SK-N-SH treated with all-trans-retinoic acid at 6 μM for 48 hours (cell line): ENCODE measurements around the gene QPCT.

Source experiments
- ATAC-seq: fragments of 200-7000 bp; cut with Tn5 transposase; 3 replicates; pipeline ENCODE4 v1.9.1; 2020; ENCODE audit warnings: mild to moderate bottlenecking, moderate library complexity
- ARNTL ChIP-seq: fragments of 450-650 bp; formaldehyde crosslinking; IDR thresholded peaks from 2 replicates; pipeline ENCODE4 v1.5.0; 2020; ENCODE audit warnings: low read depth, mild to moderate bottlenecking, moderate library complexity, borderline replicate concordance
- BACH2 ChIP-seq: fragments of 250-450 bp; sonication (Bioruptor Pico); IDR thresholded peaks from 2 replicates; pipeline ENCODE4 v1.9.0; 2021; ENCODE audit warnings: mild to moderate bottlenecking, borderline replicate concordance
- CREB5 ChIP-seq: fragments of 250-450 bp; sonication (Bioruptor Pico); IDR thresholded peaks from 2 replicates; pipeline ENCODE4 v1.5.1; 2020; ENCODE audit warnings: low read depth, mild to moderate bottlenecking, moderate library complexity
- ESRRG ChIP-seq: fragments of 250-450 bp; sonication (Bioruptor Pico); IDR thresholded peaks from 2 replicates; pipeline ENCODE4 v1.6.1; 2021; ENCODE audit warnings: mild to moderate bottlenecking
- GLIS3 ChIP-seq: fragments of 250-450 bp; sonication (Bioruptor Pico); IDR thresholded peaks from 2 replicates; pipeline ENCODE4 v1.5.0; 2020; ENCODE audit warnings: mild to moderate bottlenecking, moderate library complexity
- ISL1 ChIP-seq: fragments of 250-450 bp; sonication (Bioruptor Pico); IDR thresholded peaks from 2 replicates; pipeline ENCODE4 v2.1.2; 2022; ENCODE audit warnings: mild to moderate bottlenecking, moderate library complexity
- OSR1 ChIP-seq: fragments of 250-450 bp; sonication (Bioruptor Pico); IDR thresholded peaks from 2 replicates; pipeline ENCODE4 v1.8.0; 2022; ENCODE audit warnings: moderate library complexity, mild to moderate bottlenecking, inconsistent platforms
- PATZ1 ChIP-seq: fragments of 250-450 bp; sonication (Bioruptor Pico); IDR thresholded peaks from 2 replicates; pipeline ENCODE4 v1.8.0; 2020; ENCODE audit warnings: mild to moderate bottlenecking, moderate library complexity, borderline replicate concordance
- POU6F1 ChIP-seq: fragments of 250-450 bp; sonication (Bioruptor Pico); IDR thresholded peaks from 2 replicates; pipeline ENCODE4 v1.8.0; 2021; ENCODE audit warnings: low read depth, mild to moderate bottlenecking, moderate library complexity, borderline replicate concordance
- PPARA ChIP-seq: fragments of 250-450 bp; sonication (Bioruptor Pico); IDR thresholded peaks from 2 replicates; pipeline ENCODE4 v1.5.0; 2020; ENCODE audit warnings: mild to moderate bottlenecking, borderline replicate concordance
- RARB ChIP-seq: fragments of 250-450 bp; sonication (Bioruptor Pico); IDR thresholded peaks from 2 replicates; pipeline ENCODE4 v1.8.0; 2021; ENCODE audit warnings: mild to moderate bottlenecking, moderate library complexity
- SNAI2 ChIP-seq: fragments of 250-450 bp; sonication (Bioruptor Pico); IDR thresholded peaks from 2 replicates; pipeline ENCODE4 v1.5.0; 2020; ENCODE audit warnings: mild to moderate bottlenecking, moderate library complexity
- TCF4 ChIP-seq: fragments of 250-450 bp; sonication (Bioruptor Pico); IDR thresholded peaks from 2 replicates; pipeline ENCODE4 v1.8.0; 2021; ENCODE audit warnings: mild to moderate bottlenecking, moderate library complexity, borderline replicate concordance
- TOX ChIP-seq: fragments of 250-450 bp; sonication (Bioruptor Pico); IDR thresholded peaks from 2 replicates; pipeline ENCODE4 v1.8.0; 2021; ENCODE audit warnings: mild to moderate bottlenecking, moderate library complexity, borderline replicate concordance
- TSHZ2 ChIP-seq: fragments of 250-450 bp; sonication (Bioruptor Pico); IDR thresholded peaks from 2 replicates; pipeline ENCODE4 v1.5.0; 2020; ENCODE audit warnings: mild to moderate bottlenecking, moderate library complexity
- ZC3H10 ChIP-seq: fragments of 250-450 bp; sonication (Bioruptor Pico); IDR thresholded peaks from 2 replicates; pipeline ENCODE4 v1.5.1; 2021; ENCODE audit warnings: mild to moderate bottlenecking, moderate library complexity
- ZFP3 ChIP-seq: fragments of 250-450 bp; sonication (Bioruptor Pico); IDR thresholded peaks from 2 replicates; pipeline ENCODE4 v1.5.0; 2020; ENCODE audit warnings: mild to moderate bottlenecking, moderate library complexity
- ZFP30 ChIP-seq: fragments of 450-650 bp; formaldehyde crosslinking; IDR thresholded peaks from 2 replicates; pipeline ENCODE4 v1.5.0; 2022; ENCODE audit warnings: mild to moderate bottlenecking, moderate library complexity
- ZNF565 ChIP-seq: fragments of 450-650 bp; formaldehyde crosslinking; conservative IDR thresholded peaks from 2 replicates; pipeline ENCODE4 v1.5.0; 2020; ENCODE audit warnings: low read depth, mild to moderate bottlenecking, moderate library complexity
- ZNF70 ChIP-seq: fragments of 450-650 bp; formaldehyde crosslinking; IDR thresholded peaks from 2 replicates; pipeline ENCODE4 v1.5.0; 2020; ENCODE audit warnings: mild to moderate bottlenecking, moderate library complexity
- ZNF8 ChIP-seq: fragments of 450-650 bp; formaldehyde crosslinking; IDR thresholded peaks from 2 replicates; pipeline ENCODE4 v1.5.0; 2020; ENCODE audit warnings: mild to moderate bottlenecking, moderate library complexity

Gene QPCT

GRCh38 chr2:37326866-37327634 lies 17.4 kb upstream of the QPCT start:
- TF ChIP-seq TCF4 (CRISPR knock-in tag) (peak; percentile 72), PATZ1 (CRISPR knock-in tag) (no peak)
- ATAC-seq, result no peak

- TF ChIP-seq RARB (CRISPR knock-in tag) (no peak), TCF4 (CRISPR knock-in tag) (no peak), ZC3H10 (CRISPR knock-in tag) (no peak), TSHZ2 (CRISPR knock-in tag) (no peak), BACH2 (CRISPR knock-in tag) (no peak), ZNF70 (no peak), ZFP30 (CRISPR knock-in tag) (no peak), ZNF8 (no peak), SNAI2 (CRISPR knock-in tag) (no peak), ISL1 (CRISPR knock-in tag) (no peak), ARNTL (no peak), POU6F1 (no peak), GLIS3 (no peak), PATZ1 (CRISPR knock-in tag) (no peak), ZNF565 (CRISPR knock-in tag) (no peak), CREB5 (CRISPR knock-in tag) (no peak)
- ATAC-seq, result no peak
Observed at GRCh38 chr2:37330681-37331080, 13.7 kb upstream of the QPCT start.

GRCh38 chr2:37332560-37332959 lies 11.9 kb upstream of the QPCT start:
- ATAC-seq, result no peak
- TF ChIP-seq GLIS3 (no peak), BACH2 (CRISPR knock-in tag) (no peak), RARB (CRISPR knock-in tag) (no peak), TSHZ2 (CRISPR knock-in tag) (no peak), OSR1 (no peak), PPARA (CRISPR knock-in tag) (no peak), TOX (CRISPR knock-in tag) (no peak), ZNF565 (CRISPR knock-in tag) (no peak), PATZ1 (CRISPR knock-in tag) (no peak), ESRRG (CRISPR knock-in tag) (no peak), ZFP3 (no peak), POU6F1 (no peak)
